T-helper 17 cell (primary cell): ENCODE data around the gene SLC6A7. TPM values are rescaled to one million over a fixed set of nuclear protein-coding genes. Genes with fewer than 3 reads are reported as not detected.
A peak's percentile ranks its signal among the peaks of the same experiment; 100 is the strongest.

Experiments used
- ATAC-seq: fragments of 150-1000 bp; cut with Tn5 transposase; 2 replicates; pipeline ENCODE4 v1.10.0; 2021; ENCODE audit warnings: mild to moderate bottlenecking, moderate library complexity
- DNase-seq, 3 donors: peaks; one replicate each; pipeline versions ENCODE4 v3.0.0 to v3.0.0-alpha.2; 2020 to 2021
- H3K9me3 ChIP-seq: one replicate; pipeline ENCODE4 v1.7.0; 2013; ENCODE audit warnings: low read length, mild to moderate bottlenecking; ENCODE audit not compliant: control insufficient read depth, poor library complexity, severe bottlenecking
- H3K27ac Mint-ChIP-seq: one replicate; pipeline ENCODE4 v1.8.0; 2022; ENCODE audit warnings: mild to moderate bottlenecking, moderate library complexity, mixed read lengths
- H3K27me3 Mint-ChIP-seq: one replicate; pipeline ENCODE4 v1.8.0; 2022; ENCODE audit warnings: mixed read lengths
- H3K36me3 Mint-ChIP-seq: one replicate; pipeline ENCODE4 v1.8.0; 2022; ENCODE audit warnings: low read depth, mixed read lengths
- H3K4me1 Mint-ChIP-seq: one replicate; pipeline ENCODE4 v1.8.0; 2022; ENCODE audit warnings: mild to moderate bottlenecking, mixed read lengths
- H3K4me3 Mint-ChIP-seq: one replicate; pipeline ENCODE4 v1.8.0; 2022; ENCODE audit warnings: mild to moderate bottlenecking, moderate library complexity, mixed read lengths
- total RNA-seq, 4 donors: library from RNA in 2 of 4; stranded (reverse) in 2 of 4; gene quantifications; one replicate each; pipeline ENCODE4 v1.2.3 and lab custom pipeline; 2022 to 2026

The SLC6A7 gene
- total RNA-seq, 2 donors from 2014 or later, result not detected

- no peak overlapping the region for H3K4me3 Mint-ChIP-seq
- ATAC-seq (no peak), DNase-seq (no peak)
- peaks cover 21% of the 10 kb centered on the region for H3K27me3 Mint-ChIP-seq
- H3K27ac Mint-ChIP-seq, result no peak overlapping the region
- no peaks in the 10 kb centered on the region for H3K4me1 Mint-ChIP-seq
- H3K36me3 Mint-ChIP-seq, result peaks cover 2% of the 10 kb centered on the region
- H3K9me3 ChIP-seq, result no peaks in the 10 kb centered on the region
These were observed 41.5 kb upstream of the SLC6A7 start for GRCh38 chr5:150148117-150148927.

- no peaks in the 10 kb centered on the region for H3K9me3 ChIP-seq
- peaks cover 27% of the 10 kb centered on the region for H3K27me3 Mint-ChIP-seq
- ATAC-seq (no peak), DNase-seq (no peak)
- H3K27ac Mint-ChIP-seq, result no peak overlapping the region
- no peak overlapping the region for H3K4me3 Mint-ChIP-seq
- peaks cover 2% of the 10 kb centered on the region for H3K36me3 Mint-ChIP-seq
- H3K4me1 Mint-ChIP-seq, result peaks cover 2% of the 10 kb centered on the region
These were observed 40.2 kb upstream of the SLC6A7 start for GRCh38 chr5:150149618-150150017.

- no peaks in the 10 kb centered on the region for H3K9me3 ChIP-seq
- no peak overlapping the region for H3K27ac Mint-ChIP-seq
- DNase-seq (no peak), ATAC-seq (no peak)
- H3K36me3 Mint-ChIP-seq, result peaks cover 2% of the 10 kb centered on the region
- H3K4me3 Mint-ChIP-seq, result no peak overlapping the region
- H3K4me1 Mint-ChIP-seq, result peaks cover 9% of the 10 kb centered on the region
- H3K27me3 Mint-ChIP-seq, result peaks cover 53% of the 10 kb centered on the region
These were observed 37.0 kb upstream of the SLC6A7 start for GRCh38 chr5:150152636-150153462.

- DNase-seq (no peak), ATAC-seq (no peak)
- Mint-ChIP-seq H3K27me3 (peaks cover 50% of the 10 kb centered on the region), H3K4me3 (no peak overlapping the region), H3K4me1 (peaks cover 9% of the 10 kb centered on the region), H3K27ac (no peak overlapping the region), H3K36me3 (peaks cover 2% of the 10 kb centered on the region)
- no peaks in the 10 kb centered on the region for H3K9me3 ChIP-seq
These were observed 36.4 kb upstream of the SLC6A7 start for GRCh38 chr5:150153483-150153882.

GRCh38 chr5:150153957-150154617 lies 35.8 kb upstream of the SLC6A7 start:
- no peak for DNase-seq
- Mint-ChIP-seq H3K4me1 (peaks cover 9% of the 10 kb centered on the region), H3K27me3 (peaks cover 44% of the 10 kb centered on the region), H3K27ac (no peak overlapping the region), H3K36me3 (peaks cover 2% of the 10 kb centered on the region), H3K4me3 (peak overlapping the region; percentile 45)
- H3K9me3 ChIP-seq, result no peaks in the 10 kb centered on the region
- ATAC-seq, result peak; percentile 36

DNA sequence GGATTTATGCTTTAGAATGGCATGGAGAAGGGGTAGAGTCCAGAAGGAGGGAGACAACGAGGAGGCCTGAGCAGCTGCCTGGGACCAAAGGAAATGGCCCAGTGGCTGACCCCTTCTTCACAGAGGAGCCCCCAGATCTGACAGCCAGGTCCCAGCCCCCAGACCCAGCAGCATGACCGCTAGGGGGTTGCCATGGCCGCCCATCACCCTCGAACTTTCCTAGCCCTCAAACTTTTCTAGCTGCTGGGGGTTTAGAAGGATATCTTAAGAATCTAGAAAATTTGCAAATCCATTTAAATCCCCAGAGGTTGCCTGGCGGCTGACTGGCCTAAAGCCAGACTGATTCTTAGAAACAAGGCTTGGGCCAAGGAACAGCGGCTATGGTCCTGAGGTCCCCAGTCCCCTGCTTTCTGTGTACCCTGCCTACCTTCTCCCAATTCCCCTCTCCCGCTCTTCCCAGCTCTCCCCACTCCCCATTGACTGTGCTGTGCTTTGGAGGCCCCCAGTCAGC lies 35.2 kb upstream of the SLC6A7 start:
- H3K27ac Mint-ChIP-seq, result no peak overlapping the region
- ATAC-seq (no peak), DNase-seq (no peak)
- H3K27me3 Mint-ChIP-seq, result peaks cover 44% of the 10 kb centered on the region
- peak overlapping the region; percentile 45 for H3K4me3 Mint-ChIP-seq
- peaks cover 2% of the 10 kb centered on the region for H3K36me3 Mint-ChIP-seq
- H3K4me1 Mint-ChIP-seq, result peaks cover 9% of the 10 kb centered on the region
- H3K9me3 ChIP-seq, result no peaks in the 10 kb centered on the region

DNA sequence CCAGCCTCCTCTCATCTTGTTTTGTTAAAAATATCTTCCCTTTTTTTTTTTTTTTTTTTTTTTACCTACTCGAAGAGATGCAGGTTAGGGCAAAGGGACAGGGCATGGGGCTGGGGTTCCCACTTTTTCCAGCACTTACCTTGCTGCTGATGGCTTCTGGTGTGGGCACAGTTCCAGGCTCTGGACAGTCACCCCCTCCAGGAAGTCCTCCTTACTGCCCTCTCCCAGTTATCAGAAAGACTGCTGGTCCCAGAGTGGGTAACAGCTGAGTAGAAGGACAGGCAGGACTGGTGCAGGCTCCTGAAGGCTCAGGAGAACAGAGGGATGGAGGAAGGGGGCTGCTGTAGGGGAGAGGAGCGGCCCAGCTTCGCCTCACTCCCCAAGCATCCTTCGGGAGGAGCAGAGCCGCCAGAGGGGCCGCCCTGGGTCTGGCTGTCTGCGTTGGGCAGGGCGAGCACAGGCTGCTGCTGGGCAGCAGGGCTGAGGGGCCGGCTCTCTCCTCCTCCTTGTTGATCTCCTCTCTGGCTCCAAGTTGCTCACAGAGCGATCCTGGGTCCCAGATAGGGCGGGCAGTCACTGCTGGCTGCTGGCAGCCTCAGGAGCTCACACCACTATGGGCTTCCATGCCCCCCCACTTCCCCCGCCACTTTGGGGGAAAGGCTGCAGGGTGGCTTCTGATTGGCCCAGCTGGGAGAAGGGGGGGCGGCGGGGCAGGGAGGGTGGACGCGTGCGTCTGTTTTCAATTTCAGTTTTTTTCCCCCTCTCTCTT lies 34.4 kb upstream of the SLC6A7 start, which contains the start of gene PDGFRB:
TSS of gene PDGFRB (minus strand) at position 588 of the 769 bp plus-strand sequence. CDS start 18,798 bp downstream, outside the sequence.
- ATAC-seq (peak; percentile 57), DNase-seq (no peak)
- Mint-ChIP-seq H3K27ac (peak within 1 kb of the TSS; percentile 45), H3K36me3 (peaks cover 2% of the 10 kb centered on the region), H3K4me1 (peaks cover 9% of the 10 kb centered on the region), H3K4me3 (peak within 1 kb of the TSS; percentile 89), H3K27me3 (peaks cover 44% of the 10 kb centered on the region)
- no peaks in the 10 kb centered on the region for H3K9me3 ChIP-seq

DNA sequence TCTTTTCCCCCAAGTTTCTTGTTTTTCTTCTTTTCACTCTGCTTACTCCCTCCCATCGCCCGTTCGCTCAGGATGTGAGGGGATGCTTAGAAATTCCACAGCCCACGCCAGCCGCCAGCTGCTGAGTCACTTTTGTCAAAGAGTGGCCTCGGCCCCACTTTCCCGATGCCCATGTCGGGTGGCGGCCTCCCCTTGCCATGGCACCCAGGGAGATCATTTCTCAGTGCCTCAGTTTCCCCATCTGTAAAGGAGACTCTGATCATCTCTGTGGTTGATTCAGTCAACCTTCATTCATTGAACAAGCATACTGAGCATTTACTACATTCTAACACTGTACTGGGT lies 33.9 kb upstream of the SLC6A7 start:
- peaks cover 44% of the 10 kb centered on the region for H3K27me3 Mint-ChIP-seq
- H3K9me3 ChIP-seq, result no peaks in the 10 kb centered on the region
- peaks cover 10% of the 10 kb centered on the region for H3K4me1 Mint-ChIP-seq
- H3K4me3 Mint-ChIP-seq, result peak overlapping the region; percentile 89
- H3K36me3 Mint-ChIP-seq, result peaks cover 2% of the 10 kb centered on the region
- no peak for DNase-seq
- no peak for ATAC-seq
- H3K27ac Mint-ChIP-seq, result peak overlapping the region; percentile 45

DNA sequence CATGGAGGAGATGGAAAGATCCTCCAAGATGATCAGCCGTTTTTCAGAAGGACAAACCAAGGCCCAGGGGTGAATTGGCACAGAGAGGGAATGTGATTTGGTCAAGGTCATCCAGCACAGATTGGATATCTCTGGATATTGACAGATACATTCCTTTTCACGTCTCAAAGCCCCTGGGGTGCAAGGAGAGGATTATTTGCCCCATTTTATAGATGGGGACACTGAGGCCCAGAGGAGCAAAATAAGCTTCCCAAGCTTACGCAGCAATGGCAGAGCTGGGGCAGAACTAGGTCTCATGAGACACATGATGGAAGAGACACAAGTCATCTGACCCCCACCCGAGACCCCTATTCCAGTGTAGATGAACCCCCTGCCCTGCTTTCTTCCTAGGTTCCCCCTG lies 33.3 kb upstream of the SLC6A7 start:
- Mint-ChIP-seq H3K4me3 (no peak overlapping the region), H3K4me1 (peaks cover 12% of the 10 kb centered on the region), H3K27me3 (peaks cover 44% of the 10 kb centered on the region), H3K36me3 (peaks cover 2% of the 10 kb centered on the region), H3K27ac (no peak overlapping the region)
- no peak for DNase-seq
- H3K9me3 ChIP-seq, result no peaks in the 10 kb centered on the region
- ATAC-seq, result no peak

- DNase-seq (no peak), ATAC-seq (no peak)
- peaks cover 44% of the 10 kb centered on the region for H3K27me3 Mint-ChIP-seq
- H3K9me3 ChIP-seq, result no peaks in the 10 kb centered on the region
- H3K36me3 Mint-ChIP-seq, result peaks cover 2% of the 10 kb centered on the region
- H3K4me1 Mint-ChIP-seq, result peaks cover 14% of the 10 kb centered on the region
- H3K4me3 Mint-ChIP-seq, result no peak overlapping the region
- no peak overlapping the region for H3K27ac Mint-ChIP-seq
These were observed 32.7 kb upstream of the SLC6A7 start for GRCh38 chr5:150157168-150157567.

DNA sequence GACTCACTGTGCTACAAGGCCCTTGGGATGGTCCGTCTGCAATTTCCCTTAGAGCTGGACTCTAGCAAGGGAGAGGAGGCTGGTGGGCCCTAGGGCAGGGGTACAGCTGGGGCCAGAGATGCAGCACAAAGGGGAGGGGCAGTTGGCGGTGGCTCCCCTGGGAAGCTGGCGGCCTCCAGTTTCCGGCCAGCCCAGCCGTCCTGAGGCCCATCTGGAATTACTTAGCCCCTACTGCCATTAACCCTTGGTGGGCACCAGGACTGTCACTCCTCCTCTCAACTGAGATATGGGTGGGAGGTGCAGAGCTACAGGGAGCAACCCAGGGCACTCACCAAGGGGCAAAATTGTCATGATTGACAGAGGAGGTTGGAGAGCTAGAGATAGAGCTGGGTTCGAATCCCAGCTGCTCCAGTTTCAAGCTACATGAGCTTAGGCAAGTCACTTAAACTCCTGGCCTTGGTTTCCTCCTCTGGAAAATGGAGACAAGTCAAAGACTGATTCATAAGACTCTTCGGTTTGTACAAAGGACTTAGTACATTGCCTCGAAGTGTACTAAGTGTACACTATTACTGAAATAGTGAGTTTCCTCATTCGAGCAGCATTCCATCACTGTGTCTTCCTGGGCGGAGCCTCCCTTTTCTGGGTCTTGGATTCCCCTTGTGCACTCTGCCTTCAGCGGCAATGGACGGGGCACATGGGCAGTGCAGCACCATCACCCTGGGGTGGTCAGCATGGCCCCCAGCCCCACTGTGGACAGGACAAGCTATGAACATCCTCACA lies 31.5 kb upstream of the SLC6A7 start:
- DNase-seq (no peak), ATAC-seq (no peak)
- Mint-ChIP-seq H3K4me1 (peaks cover 14% of the 10 kb centered on the region), H3K36me3 (peaks cover 2% of the 10 kb centered on the region), H3K27ac (no peak overlapping the region), H3K4me3 (no peak overlapping the region), H3K27me3 (peaks cover 38% of the 10 kb centered on the region)
- H3K9me3 ChIP-seq, result no peaks in the 10 kb centered on the region

DNA sequence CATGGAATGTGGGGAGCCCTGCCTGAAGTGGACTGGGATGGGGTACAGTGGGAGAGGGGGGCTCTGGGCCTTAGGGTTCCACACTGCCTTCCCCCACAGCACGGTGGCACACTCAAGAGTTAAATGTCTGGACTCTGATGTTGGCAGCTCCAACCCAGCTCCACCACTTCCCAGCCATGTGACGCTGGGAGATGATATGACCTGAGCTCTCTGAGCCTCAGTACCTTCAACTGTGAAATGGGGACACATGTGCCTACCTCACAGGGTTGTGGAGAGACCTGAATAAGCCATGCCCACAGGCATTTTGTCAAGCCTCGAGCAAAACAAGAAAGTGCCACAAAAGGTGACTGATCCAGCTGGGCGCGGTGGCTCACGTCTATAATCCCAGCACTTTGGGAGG lies 30.8 kb upstream of the SLC6A7 start:
- Mint-ChIP-seq H3K36me3 (peaks cover 2% of the 10 kb centered on the region), H3K27ac (no peak overlapping the region), H3K27me3 (peaks cover 32% of the 10 kb centered on the region), H3K4me3 (no peak overlapping the region), H3K4me1 (peaks cover 12% of the 10 kb centered on the region)
- H3K9me3 ChIP-seq, result no peaks in the 10 kb centered on the region
- no peak for ATAC-seq
- no peak for DNase-seq
